ENCODE measurements around the gene IL21R. TPM values are rescaled to one million over a fixed set of nuclear protein-coding genes. Genes with fewer than 3 reads are reported as not detected.

The IL21R gene
- total and polyA plus RNA-seq, 10 of the 15 experiments (the other 5 are each of a cell fraction or from before 2014, with no cell fraction given): 5.3 to 138 (median 82.5) TPM

DNA sequence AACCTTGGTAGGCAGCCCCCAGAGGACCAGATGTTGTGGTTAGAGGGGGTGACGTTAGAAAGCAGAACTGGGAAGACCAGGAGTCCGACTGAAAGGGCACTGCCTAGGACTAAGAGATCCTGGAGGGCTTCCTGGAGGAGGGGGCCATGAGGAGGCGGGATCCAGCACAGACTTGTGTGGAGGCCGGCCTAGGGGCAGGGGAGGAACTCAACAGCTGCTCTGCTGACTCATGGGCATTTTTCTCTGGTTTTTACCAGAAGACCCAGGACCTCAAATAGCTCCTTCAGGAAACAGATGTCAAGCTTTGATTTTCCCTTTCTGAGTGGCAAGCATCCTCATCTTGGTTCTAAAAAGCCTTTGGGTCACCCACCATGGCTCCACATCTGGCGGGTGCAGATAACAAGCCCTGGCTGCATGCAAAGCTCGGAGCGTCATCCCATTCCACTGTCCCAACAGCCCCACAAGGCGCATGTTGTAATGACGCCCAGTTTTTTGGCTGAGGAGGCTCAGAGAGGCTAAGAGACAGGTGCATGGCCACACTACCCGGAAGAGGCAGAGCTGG is 29.0 kb downstream of the IL21R start (continued):
- no peak for TF ChIP-seq ZNF24 (IDR thresholded peaks at IDR 0.05)
- no peak for TF ChIP-seq GABPA (IDR thresholded peaks at IDR 0.05; ENCODE audit: low read depth)
- TF ChIP-seq RB1 (IDR thresholded peaks at IDR 0.05; ENCODE audit: borderline replicate concordance): no peak
- peak; percentile 33 for TF ChIP-seq POLR2AphosphoS5 (IDR thresholded peaks at IDR 0.05; ENCODE audit: low read length)
- peak; percentile 21 for TF ChIP-seq RELA (IDR thresholded peaks at IDR 0.05; ENCODE audit: borderline replicate concordance, partially characterized antibody)
- peak; percentile 27; the same call in 1 of the 2 replicates for TF ChIP-seq TARDBP (IDR thresholded peaks at IDR 0.05; ENCODE audit: borderline replicate concordance)
- TF ChIP-seq CBX5 (IDR thresholded peaks at IDR 0.05; ENCODE audit: low read depth): no peak
- TF ChIP-seq BCL11A (IDR thresholded peaks at IDR 0.05; ENCODE audit: low read depth, low read length): peak; percentile 68; the same call in 1 of the 2 replicates
- TF ChIP-seq, protein P1, sequence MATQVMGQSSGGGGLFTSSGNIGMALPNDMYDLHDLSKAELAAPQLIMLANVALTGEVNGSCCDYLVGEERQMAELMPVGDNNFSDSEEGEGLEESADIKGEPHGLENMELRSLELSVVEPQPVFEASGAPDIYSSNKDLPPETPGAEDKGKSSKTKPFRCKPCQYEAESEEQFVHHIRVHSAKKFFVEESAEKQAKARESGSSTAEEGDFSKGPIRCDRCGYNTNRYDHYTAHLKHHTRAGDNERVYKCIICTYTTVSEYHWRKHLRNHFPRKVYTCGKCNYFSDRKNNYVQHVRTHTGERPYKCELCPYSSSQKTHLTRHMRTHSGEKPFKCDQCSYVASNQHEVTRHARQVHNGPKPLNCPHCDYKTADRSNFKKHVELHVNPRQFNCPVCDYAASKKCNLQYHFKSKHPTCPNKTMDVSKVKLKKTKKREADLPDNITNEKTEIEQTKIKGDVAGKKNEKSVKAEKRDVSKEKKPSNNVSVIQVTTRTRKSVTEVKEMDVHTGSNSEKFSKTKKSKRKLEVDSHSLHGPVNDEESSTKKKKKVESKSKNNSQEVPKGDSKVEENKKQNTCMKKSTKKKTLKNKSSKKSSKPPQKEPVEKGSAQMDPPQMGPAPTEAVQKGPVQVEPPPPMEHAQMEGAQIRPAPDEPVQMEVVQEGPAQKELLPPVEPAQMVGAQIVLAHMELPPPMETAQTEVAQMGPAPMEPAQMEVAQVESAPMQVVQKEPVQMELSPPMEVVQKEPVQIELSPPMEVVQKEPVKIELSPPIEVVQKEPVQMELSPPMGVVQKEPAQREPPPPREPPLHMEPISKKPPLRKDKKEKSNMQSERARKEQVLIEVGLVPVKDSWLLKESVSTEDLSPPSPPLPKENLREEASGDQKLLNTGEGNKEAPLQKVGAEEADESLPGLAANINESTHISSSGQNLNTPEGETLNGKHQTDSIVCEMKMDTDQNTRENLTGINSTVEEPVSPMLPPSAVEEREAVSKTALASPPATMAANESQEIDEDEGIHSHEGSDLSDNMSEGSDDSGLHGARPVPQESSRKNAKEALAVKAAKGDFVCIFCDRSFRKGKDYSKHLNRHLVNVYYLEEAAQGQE (IDR thresholded peaks at IDR 0.05; ENCODE audit: low read depth, low read length): no peak
- TF ChIP-seq, protein P2, sequence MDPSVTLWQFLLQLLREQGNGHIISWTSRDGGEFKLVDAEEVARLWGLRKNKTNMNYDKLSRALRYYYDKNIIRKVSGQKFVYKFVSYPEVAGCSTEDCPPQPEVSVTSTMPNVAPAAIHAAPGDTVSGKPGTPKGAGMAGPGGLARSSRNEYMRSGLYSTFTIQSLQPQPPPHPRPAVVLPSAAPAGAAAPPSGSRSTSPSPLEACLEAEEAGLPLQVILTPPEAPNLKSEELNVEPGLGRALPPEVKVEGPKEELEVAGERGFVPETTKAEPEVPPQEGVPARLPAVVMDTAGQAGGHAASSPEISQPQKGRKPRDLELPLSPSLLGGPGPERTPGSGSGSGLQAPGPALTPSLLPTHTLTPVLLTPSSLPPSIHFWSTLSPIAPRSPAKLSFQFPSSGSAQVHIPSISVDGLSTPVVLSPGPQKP (IDR thresholded peaks at IDR 0.05; ENCODE audit: low read depth, low read length): no peak
- TF ChIP-seq RUNX3 (IDR thresholded peaks at IDR 0.05; ENCODE audit: low read length): peak; percentile 87
- no peak for TF ChIP-seq HDAC2 (IDR thresholded peaks at IDR 0.05)
- TF ChIP-seq, protein P3, sequence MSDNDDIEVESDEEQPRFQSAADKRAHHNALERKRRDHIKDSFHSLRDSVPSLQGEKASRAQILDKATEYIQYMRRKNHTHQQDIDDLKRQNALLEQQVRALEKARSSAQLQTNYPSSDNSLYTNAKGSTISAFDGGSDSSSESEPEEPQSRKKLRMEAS (IDR thresholded peaks at IDR 0.05; ENCODE audit: low read depth, low read length): no peak
- peak; percentile 77 for TF ChIP-seq JUNB (IDR thresholded peaks at IDR 0.05)
- TF ChIP-seq SPI1 (IDR thresholded peaks at IDR 0.05; ENCODE audit: borderline replicate concordance, insufficient read depth, low read depth, low read length): peak; percentile 86
- TF ChIP-seq EP300 (IDR thresholded peaks at IDR 0.05; ENCODE audit: borderline replicate concordance in 1 of 2, control insufficient read depth in 1 of 2, low read depth in 2 of 2, low read length in 2 of 2): no peak
- TF ChIP-seq, protein P4, sequence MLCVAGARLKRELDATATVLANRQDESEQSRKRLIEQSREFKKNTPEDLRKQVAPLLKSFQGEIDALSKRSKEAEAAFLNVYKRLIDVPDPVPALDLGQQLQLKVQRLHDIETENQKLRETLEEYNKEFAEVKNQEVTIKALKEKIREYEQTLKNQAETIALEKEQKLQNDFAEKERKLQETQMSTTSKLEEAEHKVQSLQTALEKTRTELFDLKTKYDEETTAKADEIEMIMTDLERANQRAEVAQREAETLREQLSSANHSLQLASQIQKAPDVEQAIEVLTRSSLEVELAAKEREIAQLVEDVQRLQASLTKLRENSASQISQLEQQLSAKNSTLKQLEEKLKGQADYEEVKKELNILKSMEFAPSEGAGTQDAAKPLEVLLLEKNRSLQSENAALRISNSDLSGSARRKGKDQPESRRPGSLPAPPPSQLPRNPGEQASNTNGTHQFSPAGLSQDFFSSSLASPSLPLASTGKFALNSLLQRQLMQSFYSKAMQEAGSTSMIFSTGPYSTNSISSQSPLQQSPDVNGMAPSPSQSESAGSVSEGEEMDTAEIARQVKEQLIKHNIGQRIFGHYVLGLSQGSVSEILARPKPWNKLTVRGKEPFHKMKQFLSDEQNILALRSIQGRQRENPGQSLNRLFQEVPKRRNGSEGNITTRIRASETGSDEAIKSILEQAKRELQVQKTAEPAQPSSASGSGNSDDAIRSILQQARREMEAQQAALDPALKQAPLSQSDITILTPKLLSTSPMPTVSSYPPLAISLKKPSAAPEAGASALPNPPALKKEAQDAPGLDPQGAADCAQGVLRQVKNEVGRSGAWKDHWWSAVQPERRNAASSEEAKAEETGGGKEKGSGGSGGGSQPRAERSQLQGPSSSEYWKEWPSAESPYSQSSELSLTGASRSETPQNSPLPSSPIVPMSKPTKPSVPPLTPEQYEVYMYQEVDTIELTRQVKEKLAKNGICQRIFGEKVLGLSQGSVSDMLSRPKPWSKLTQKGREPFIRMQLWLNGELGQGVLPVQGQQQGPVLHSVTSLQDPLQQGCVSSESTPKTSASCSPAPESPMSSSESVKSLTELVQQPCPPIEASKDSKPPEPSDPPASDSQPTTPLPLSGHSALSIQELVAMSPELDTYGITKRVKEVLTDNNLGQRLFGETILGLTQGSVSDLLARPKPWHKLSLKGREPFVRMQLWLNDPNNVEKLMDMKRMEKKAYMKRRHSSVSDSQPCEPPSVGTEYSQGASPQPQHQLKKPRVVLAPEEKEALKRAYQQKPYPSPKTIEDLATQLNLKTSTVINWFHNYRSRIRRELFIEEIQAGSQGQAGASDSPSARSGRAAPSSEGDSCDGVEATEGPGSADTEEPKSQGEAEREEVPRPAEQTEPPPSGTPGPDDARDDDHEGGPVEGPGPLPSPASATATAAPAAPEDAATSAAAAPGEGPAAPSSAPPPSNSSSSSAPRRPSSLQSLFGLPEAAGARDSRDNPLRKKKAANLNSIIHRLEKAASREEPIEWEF (IDR thresholded peaks at IDR 0.05; ENCODE audit: insufficient replicate concordance, low read depth, low read length): no peak
